HL-60 (cell line): ENCODE results near the gene SRCAP.

Experiments
- GABPA ChIP-seq: IDR thresholded peaks from 2 replicates; pipeline ENCODE4 v1.6.1; 2012; ENCODE audit warnings: low read depth
- POLR2AphosphoS5 ChIP-seq: IDR thresholded peaks from 2 replicates; pipeline ENCODE4 v1.6.1; 2012; ENCODE audit warnings: low read depth
- TF ChIP-seq, protein P1 (sequence below): IDR thresholded peaks from one replicate; pipeline ENCODE4 v1.5.1; 2011; ENCODE audit warnings: low read length, control low read depth, inconsistent platforms; ENCODE audit not compliant: insufficient read depth

DNA sequence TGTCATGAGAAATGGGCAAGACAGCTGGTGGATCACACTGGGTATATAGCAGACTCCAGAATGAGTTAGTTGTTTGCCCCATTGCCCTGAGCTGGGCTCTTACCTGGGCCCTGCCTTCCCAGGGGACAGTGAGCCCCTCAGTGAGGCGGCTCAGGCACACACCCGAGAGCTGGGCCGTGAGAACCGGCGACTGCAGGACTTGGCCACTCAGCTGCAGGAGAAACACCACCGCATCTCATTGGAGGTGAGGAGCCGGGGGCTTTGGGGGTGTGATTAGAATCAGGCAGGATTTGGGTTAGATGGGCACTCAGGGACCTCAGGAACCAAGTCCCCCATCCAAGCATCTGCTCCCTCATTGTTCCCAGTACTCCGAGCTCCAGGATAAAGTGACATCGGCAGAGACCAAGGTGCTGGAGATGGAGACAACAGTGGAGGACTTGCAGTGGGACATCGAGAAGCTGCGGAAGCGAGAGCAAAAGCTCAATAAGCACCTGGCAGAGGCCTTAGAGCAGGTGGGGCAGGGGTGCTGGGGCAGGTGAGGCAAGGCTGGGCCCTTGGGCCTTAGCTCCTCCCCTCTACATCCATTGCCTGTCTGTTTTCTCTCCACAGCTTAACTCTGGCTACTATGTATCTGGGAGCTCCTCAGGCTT is 66.0 kb downstream of the SRCAP start:
- TF ChIP-seq, protein P1, sequence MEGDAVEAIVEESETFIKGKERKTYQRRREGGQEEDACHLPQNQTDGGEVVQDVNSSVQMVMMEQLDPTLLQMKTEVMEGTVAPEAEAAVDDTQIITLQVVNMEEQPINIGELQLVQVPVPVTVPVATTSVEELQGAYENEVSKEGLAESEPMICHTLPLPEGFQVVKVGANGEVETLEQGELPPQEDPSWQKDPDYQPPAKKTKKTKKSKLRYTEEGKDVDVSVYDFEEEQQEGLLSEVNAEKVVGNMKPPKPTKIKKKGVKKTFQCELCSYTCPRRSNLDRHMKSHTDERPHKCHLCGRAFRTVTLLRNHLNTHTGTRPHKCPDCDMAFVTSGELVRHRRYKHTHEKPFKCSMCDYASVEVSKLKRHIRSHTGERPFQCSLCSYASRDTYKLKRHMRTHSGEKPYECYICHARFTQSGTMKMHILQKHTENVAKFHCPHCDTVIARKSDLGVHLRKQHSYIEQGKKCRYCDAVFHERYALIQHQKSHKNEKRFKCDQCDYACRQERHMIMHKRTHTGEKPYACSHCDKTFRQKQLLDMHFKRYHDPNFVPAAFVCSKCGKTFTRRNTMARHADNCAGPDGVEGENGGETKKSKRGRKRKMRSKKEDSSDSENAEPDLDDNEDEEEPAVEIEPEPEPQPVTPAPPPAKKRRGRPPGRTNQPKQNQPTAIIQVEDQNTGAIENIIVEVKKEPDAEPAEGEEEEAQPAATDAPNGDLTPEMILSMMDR, result no peak
- TF ChIP-seq POLR2AphosphoS5 (no peak), GABPA (no peak)
